ENCODE results near the gene DCANP1. TPM values are rescaled to one million over a fixed set of nuclear protein-coding genes. Genes with fewer than 3 reads are reported as not detected.

The DCANP1 gene
- total and polyA plus RNA-seq, 2 donors (not counting 1 experiment from before 2014, with no cell fraction given) = not detected

- H3K4me2 ChIP-seq (ENCODE audit: extremely low read depth, insufficient read depth, low read length) = no peak overlapping the region
- H3K4me1 ChIP-seq (ENCODE audit: control insufficient read depth, extremely low read depth, insufficient read depth, low read length) = peaks cover 4% of the 10 kb centered on the region
- no peak overlapping the region for H3K9ac ChIP-seq (ENCODE audit: insufficient read depth, low read length)
- H3K36me3 ChIP-seq (ENCODE audit: control insufficient read depth, insufficient read depth, low read length) = no peaks in the 10 kb centered on the region
- H3K4me3 ChIP-seq (replicated peaks in 1 of 4; ENCODE audit: control extremely low read depth in 1 of 4, insufficient read depth in 1 of 4, low read depth in 3 of 4, low read length in 4 of 4) = no peak overlapping the region
- H3K27me3 ChIP-seq (ENCODE audit: control insufficient read depth, insufficient read depth, low read length) = no peaks in the 10 kb centered on the region
- H3K9me3 ChIP-seq (ENCODE audit: control insufficient read depth, insufficient read depth, low read depth, low read length) = no peaks in the 10 kb centered on the region
- TF ChIP-seq EZH2 (IDR thresholded peaks at IDR 0.05; ENCODE audit: low read length, missing control alignments) = no peak
- TF ChIP-seq, protein P1, sequence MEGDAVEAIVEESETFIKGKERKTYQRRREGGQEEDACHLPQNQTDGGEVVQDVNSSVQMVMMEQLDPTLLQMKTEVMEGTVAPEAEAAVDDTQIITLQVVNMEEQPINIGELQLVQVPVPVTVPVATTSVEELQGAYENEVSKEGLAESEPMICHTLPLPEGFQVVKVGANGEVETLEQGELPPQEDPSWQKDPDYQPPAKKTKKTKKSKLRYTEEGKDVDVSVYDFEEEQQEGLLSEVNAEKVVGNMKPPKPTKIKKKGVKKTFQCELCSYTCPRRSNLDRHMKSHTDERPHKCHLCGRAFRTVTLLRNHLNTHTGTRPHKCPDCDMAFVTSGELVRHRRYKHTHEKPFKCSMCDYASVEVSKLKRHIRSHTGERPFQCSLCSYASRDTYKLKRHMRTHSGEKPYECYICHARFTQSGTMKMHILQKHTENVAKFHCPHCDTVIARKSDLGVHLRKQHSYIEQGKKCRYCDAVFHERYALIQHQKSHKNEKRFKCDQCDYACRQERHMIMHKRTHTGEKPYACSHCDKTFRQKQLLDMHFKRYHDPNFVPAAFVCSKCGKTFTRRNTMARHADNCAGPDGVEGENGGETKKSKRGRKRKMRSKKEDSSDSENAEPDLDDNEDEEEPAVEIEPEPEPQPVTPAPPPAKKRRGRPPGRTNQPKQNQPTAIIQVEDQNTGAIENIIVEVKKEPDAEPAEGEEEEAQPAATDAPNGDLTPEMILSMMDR (conservative IDR thresholded peaks at IDR 0.05 in 1 of 2, IDR thresholded peaks at IDR 0.05 in 1 of 2; ENCODE audit: low read depth in 1 of 2, low read length in 2 of 2) = no peak
- no peaks in the 10 kb centered on the region for H3K79me2 ChIP-seq (ENCODE audit: control insufficient read depth, insufficient read depth, low read length)
- no peaks in the 10 kb centered on the region for H4K20me1 ChIP-seq (ENCODE audit: control insufficient read depth, extremely low read depth, insufficient read depth, low read length)
- H2AFZ ChIP-seq (ENCODE audit: low read length) = no peak overlapping the region
- H3K27ac ChIP-seq (ENCODE audit: insufficient read depth, low read length) = no peak overlapping the region
- DNase-seq (ENCODE audit: low read depth in 2 of 2) = no peak
Observed at GRCh38 chr5:135486131-135487036, 39.2 kb upstream of the DCANP1 start.

GRCh38 chr5:135484674-135485086 lies 37.5 kb upstream of the DCANP1 start:
- TF ChIP-seq, protein P1 (conservative IDR thresholded peaks at IDR 0.05 in 1 of 2, IDR thresholded peaks at IDR 0.05 in 1 of 2; ENCODE audit: low read depth in 1 of 2, low read length in 2 of 2) = no peak
- TF ChIP-seq EZH2 (IDR thresholded peaks at IDR 0.05; ENCODE audit: low read length, missing control alignments) = no peak
- no peak for DNase-seq (ENCODE audit: low read depth in 2 of 2)
- peaks cover 4% of the 10 kb centered on the region for H3K4me1 ChIP-seq (ENCODE audit: control insufficient read depth, extremely low read depth, insufficient read depth, low read length)
- no peaks in the 10 kb centered on the region for H3K27me3 ChIP-seq (ENCODE audit: control insufficient read depth, insufficient read depth, low read length)
- no peak overlapping the region for H3K4me3 ChIP-seq (replicated peaks in 1 of 4; ENCODE audit: control extremely low read depth in 1 of 4, insufficient read depth in 1 of 4, low read depth in 3 of 4, low read length in 4 of 4)
- H4K20me1 ChIP-seq (ENCODE audit: control insufficient read depth, extremely low read depth, insufficient read depth, low read length) = no peaks in the 10 kb centered on the region
- H3K4me2 ChIP-seq (ENCODE audit: extremely low read depth, insufficient read depth, low read length) = no peak overlapping the region
- H3K27ac ChIP-seq (ENCODE audit: insufficient read depth, low read length) = no peak overlapping the region
- H3K9ac ChIP-seq (ENCODE audit: insufficient read depth, low read length) = no peak overlapping the region
- no peaks in the 10 kb centered on the region for H3K36me3 ChIP-seq (ENCODE audit: control insufficient read depth, insufficient read depth, low read length)
- no peak overlapping the region for H2AFZ ChIP-seq (ENCODE audit: low read length)
- no peaks in the 10 kb centered on the region for H3K9me3 ChIP-seq (ENCODE audit: control insufficient read depth, insufficient read depth, low read depth, low read length)
- H3K79me2 ChIP-seq (ENCODE audit: control insufficient read depth, insufficient read depth, low read length) = no peaks in the 10 kb centered on the region

DNA sequence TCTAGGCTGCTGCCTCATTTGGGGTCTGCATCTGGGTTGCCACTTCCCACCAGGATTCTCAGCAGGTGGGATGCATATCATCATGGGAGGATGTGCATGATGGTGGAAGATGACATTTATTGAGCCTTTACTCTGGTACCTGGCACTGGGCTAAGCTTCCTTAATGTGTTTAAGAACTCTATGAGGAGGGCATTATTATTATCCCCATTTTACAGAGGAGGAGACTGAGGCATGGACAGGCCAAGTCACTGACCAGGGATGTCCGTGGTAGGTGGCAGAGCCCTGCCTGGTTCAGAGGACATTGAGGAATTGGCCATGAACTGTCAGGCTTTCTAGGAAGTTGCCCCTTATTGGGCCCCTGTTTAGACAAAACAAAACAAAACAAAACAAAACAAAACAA lies 36.1 kb upstream of the DCANP1 start:
- TF ChIP-seq, protein P1 (conservative IDR thresholded peaks at IDR 0.05 in 1 of 2, IDR thresholded peaks at IDR 0.05 in 1 of 2; ENCODE audit: low read depth in 1 of 2, low read length in 2 of 2) = no peak
- no peak for TF ChIP-seq EZH2 (IDR thresholded peaks at IDR 0.05; ENCODE audit: low read length, missing control alignments)
- Histone ChIP-seq H3K79me2 (ENCODE audit: control insufficient read depth, insufficient read depth, low read length) (no peaks in the 10 kb centered on the region), H3K4me2 (ENCODE audit: extremely low read depth, insufficient read depth, low read length) (no peak overlapping the region), H2AFZ (ENCODE audit: low read length) (no peak overlapping the region), H3K4me3 (replicated peaks in 1 of 4; ENCODE audit: control extremely low read depth in 1 of 4, insufficient read depth in 1 of 4, low read depth in 3 of 4, low read length in 4 of 4) (no peak overlapping the region), H3K9me3 (ENCODE audit: control insufficient read depth, insufficient read depth, low read depth, low read length) (no peaks in the 10 kb centered on the region), H3K36me3 (ENCODE audit: control insufficient read depth, insufficient read depth, low read length) (no peaks in the 10 kb centered on the region), H3K27me3 (ENCODE audit: control insufficient read depth, insufficient read depth, low read length) (no peaks in the 10 kb centered on the region), H4K20me1 (ENCODE audit: control insufficient read depth, extremely low read depth, insufficient read depth, low read length) (no peaks in the 10 kb centered on the region), H3K9ac (ENCODE audit: insufficient read depth, low read length) (no peak overlapping the region), H3K4me1 (ENCODE audit: control insufficient read depth, extremely low read depth, insufficient read depth, low read length) (peaks cover 2% of the 10 kb centered on the region), H3K27ac (ENCODE audit: insufficient read depth, low read length) (no peak overlapping the region)
- DNase-seq (ENCODE audit: low read depth in 2 of 2) = no peak

Measured in fibroblast of lung (primary cell).